Lung microvascular endothelial cell (primary cell): ENCODE data around the gene SF3B2. TPM values are rescaled to one million over a fixed set of nuclear protein-coding genes. Genes with fewer than 3 reads are reported as not detected.
"Not testable (repeated sequence)": the region's sequence is repeated elsewhere in the genome, so short reads cannot be mapped to it uniquely, and the experiment has no call there.

Experiments
- DNase-seq, 2 donors: peaks; one replicate each; pipeline versions ENCODE4 v3.0.0 to v3.0.0-alpha.2; 2010; ENCODE audit warnings: low read depth in 2 of 2
- total RNA-seq: library from RNA; depleted of rRNA; stranded (reverse); fragments of >200 nt; gene quantifications from 2 replicates; pipeline ENCODE4 v1.2.1, GENCODE V29; 2014

SF3B2 gene
- total RNA-seq, 1 donor from 2014 or later, result 63.5 TPM

DNA sequence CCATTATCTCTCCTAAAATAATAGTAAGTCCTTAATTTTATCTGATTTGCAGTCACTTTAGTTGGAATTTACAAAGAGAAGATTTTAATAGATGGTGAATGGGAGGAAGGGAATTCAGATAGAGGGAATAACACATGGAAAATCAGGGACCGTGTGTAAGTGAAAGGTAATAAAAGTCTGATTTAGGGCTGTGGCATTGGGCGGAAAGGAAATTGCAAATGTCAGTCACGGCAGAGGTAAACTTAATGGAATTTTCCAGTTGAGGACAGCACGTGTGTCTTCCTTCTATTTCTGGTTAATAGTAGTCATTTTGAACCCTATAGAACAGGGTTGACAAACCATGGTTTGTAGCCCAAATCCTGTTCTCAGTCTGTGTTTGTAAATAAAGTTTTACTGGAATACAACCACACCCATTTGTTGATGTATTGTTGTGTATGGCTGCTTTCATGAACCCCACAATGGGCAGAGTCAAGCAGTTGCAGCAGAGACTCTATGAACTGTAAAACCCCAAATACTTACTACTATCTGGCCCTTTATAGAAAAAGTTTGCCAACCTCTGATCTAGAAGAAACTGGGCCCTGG lies 52.0 kb downstream of the SF3B2 start:
- DNase-seq, result peak in 1 of 2 donors; percentile 77

DNA sequence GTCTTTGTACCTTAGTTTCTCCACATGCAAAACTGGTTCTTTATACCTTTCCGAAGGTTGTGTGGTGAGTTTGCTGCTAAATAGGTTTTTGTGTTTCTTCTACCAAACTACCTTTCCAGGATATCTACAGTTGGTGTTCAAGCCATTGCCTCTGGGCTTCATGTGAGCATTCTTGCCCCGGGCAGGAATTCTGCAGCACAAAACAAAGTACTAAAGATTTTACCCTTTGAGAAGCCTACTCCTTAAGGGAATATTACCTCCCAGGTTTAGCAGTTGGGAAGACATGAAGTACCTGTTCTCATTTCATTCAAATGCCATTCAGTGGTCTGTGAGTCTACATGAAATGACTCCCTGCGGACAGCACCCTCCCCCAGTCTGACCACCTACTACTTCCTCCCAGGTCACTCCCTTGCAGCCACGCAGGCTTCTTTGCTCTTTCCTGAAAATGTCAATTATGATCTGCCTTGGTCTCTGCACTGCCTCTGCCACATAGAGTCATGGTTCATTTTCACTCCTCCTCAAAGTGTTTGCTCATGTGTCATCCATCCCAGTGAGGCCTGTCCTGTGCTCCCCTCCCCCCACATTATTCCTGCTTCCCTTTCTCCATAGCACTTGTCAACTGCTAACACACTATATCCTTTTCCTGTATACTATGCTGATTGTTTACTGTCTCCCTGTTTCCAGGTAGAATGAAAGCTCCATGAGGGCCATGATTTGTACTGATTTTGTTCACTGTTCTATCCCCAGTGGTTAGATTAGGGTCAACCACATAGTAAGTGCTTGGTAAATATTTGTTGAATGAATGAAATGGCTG lies 54.8 kb downstream of the SF3B2 start:
- peak in 1 of 2 donors; percentile 14 for DNase-seq

DNA sequence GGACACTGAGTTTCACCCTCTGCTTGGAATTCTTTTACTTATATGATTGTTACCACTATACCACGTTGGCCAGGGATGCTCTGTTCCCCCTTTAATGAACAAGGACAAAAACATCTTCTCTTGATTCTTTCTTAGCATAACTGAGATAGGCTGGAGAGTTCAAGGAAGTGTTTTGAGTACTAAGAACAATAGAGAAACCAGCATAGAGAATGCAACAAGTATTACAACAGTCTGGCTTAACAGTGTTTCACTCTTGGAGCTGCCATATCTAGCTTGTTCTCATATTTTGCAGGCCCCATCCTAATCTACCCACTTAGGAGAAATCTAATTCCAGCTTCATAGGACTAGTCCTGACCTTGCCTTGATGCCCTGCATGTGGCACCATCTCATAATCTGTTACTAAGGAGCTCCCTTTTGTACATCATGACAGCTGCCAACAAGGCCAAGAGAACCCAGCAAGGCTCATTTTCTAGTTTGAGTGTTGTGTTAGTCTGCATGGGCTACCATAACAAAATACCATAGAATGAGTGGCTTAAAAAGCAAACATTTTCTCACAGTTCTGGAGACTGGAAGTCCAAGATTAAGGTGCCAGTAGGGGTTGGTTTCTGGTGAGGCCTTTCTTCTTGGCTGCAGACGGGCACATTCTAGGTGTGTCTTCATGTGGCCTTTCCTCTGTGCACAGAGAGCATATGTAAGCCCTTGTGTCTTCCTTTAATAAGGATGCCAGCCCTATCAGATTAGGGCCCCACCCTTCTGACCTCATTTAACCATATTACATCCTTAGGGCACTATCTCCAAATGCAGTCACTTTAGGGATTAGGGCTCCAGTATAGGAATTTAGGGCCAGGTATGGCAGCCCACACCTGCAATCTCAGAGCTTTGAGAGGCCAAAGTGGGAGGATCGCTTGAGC lies 55.7 kb downstream of the SF3B2 start:
- no peak for DNase-seq

DNA sequence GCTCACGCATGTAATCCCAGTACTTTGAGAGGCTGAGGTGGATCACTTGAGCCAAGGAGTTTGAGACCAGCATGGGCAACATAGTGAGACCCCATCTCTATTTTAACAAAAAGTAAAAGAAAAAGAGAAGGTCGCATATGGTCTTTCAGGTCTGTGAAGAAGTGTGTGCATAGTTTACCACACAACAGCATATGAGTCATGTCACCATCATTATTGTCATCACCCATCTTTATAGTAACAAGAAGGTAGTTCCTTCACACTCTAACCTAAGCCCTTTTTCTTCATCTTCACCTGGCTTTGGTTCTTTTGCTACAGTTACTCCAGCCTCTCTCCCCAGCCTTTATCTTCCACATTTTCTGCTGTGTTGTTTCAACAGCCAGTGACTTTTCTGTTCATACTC lies 57.1 kb downstream of the SF3B2 start:
- no peak for DNase-seq

DNA sequence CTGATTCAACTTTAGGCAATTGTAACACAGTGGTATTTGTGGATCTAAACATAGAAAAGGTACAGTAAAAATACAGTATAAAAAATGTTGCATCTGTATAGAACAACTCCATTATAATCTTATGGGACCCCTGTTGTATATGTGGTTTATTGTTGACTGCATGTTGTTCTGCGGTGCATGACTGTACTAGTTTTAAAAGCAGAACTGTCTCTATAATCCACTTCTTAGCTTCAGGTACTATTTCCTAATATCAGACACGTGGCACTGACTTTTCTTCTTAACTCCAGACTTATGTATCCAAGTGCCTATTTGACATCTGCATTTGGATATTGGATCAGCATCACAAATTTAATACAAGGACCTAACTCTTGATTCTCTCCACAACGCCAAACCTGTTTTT lies 59.0 kb downstream of the SF3B2 start:
- DNase-seq, result no peak

DNA sequence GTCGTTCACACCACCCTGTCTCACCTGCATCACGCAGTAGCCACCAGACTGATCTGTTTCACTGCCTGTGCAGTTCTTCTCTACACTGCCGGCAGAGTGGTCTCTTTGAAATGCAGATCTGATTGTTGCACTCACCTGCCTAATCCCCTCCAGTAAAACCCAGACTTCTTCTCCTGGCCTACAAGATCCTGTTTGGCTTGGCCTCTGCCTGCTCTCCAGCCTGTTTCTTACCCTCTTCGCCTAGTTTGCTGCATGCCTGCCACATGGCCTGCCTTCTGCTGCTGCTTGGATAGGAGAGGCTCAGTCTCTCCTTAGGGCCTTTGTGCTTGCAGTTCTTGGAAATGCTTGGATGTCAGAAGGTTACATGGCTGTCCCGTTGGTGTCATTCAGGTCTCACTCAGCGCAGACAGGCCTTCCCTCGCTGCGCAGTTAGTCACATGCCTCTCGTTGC lies 59.9 kb downstream of the SF3B2 start:
- DNase-seq, result no peak

DNA sequence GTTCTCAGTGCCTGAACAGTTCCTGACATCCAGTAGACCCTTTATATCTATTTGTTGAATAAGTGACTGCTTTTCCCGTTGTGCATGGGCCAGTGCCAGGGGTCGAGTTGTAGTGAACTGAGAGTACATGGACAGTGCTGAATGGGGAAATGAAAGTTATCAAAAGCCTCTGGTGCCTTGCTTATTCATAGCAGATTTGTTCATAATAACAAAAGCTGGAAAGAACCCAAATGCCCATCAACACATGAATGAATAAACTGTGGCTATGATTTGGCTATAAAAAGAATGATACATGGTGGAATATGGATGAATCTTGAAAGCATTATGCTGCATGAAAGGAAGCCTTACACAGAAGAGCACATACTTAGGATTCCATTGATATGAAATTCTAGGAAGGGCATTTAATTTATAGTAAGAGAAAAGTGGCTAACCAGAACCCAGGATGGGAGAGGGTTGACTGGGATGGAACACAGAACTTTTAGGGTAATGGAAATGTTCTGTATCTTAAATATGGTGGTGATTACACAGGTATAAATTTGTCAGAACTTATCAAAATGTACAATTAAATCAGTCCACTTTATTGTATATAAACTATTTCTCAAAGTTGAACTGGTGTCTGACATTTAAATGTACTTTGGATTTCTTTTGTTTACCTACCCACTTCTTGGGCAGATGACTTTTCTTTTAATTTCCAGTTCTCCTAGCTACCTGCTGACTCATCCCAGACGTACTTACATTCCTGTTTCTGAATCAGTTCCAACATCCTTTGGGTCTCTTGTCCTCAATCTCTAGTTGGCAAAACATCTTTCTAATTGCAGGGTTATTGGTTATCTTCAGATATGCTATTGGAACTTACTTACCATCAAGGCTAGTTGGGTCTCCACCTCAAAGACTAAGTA lies 60.7 kb downstream of the SF3B2 start:
- peak; percentile 83 to 94 for DNase-seq

DNA sequence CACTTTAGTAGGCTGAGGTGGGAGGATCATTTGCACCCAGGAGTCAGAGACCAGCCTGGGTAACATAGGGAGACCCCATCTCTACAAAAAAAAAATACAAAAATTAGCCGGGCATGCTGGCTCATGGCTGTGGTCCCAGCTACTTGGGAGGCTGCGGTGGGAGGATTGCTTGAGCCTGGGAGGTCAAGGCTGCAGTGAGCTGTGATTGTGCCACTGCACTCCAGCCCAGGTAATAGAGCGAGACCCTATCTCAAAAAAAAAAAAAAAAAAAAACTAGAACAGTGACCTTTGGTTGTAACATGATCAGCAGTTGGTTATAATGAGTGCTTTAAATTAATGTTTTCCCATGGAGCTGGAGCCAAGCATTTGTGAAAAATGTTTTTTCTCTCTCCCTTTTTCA lies 62.8 kb downstream of the SF3B2 start:
- not testable (repeated sequence) for DNase-seq

DNA sequence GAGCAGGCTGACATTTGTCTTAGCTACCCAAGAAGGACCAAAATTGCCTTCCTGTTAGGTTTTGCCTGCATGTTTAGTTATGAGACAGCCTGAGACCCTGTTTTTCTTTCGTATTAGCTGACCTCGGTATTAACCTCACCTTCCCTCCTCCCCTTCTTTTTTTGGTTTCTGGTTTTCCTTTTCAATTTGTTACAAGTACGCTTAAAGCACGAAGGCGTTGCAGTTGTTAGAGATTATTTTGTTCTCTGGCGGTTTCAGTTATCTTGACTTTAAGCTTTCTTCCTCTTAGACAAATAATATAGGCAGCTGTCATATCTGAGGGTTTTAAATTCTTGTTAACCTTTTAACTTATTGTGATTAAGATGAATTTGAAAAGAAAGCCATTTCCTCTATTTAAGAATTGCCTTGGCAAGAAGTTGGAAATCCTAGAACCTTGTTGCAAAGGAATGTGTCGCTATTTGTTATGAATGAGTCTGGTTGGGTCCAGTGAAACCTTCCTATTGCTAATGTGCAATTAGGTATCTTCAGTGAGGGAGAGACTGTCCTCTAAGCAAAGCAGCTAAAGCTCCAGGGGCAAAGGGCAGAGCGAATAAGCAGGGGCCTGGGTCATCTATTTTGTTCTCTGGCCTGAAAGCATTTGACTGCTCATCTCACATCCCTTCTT lies 63.6 kb downstream of the SF3B2 start:
- peak in 1 of 2 donors; percentile 43 for DNase-seq

DNA sequence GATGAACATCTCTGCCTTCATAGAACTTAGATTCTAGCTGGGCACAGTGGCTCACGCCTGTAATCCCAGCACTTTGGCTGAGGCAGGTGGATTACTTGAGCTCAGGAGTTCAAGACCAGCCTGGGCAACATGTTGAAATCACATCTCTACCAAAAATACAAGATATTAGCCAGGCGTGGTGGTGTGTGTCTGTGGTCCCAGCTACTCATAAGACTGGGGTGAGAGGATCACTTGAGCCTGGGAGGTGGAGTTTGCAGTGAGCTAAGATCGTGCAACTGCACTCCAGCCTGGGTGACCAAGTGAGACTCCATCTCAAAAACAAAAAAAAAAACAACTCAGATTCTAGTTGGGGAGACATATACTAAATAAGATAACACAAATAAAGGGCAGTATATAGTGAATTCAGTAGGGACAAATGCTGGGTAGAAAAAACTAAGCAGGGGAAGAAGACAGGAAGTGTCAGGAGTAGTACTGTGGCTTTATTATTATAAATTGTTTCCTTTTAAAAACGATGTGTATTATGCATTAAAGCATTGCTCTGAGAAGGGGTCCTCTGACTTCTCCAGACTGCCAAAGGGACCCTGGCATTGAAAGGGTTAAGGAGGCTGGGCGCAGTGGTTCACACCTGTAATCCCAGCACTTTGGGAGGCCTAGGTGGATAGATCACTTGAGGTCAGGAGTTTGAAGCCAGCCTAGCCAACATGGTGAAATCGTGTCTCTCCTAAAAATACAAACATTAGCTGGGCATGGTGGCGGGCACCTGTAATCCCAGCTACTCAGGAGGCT lies 64.6 kb downstream of the SF3B2 start:
- no peak for DNase-seq

DNA sequence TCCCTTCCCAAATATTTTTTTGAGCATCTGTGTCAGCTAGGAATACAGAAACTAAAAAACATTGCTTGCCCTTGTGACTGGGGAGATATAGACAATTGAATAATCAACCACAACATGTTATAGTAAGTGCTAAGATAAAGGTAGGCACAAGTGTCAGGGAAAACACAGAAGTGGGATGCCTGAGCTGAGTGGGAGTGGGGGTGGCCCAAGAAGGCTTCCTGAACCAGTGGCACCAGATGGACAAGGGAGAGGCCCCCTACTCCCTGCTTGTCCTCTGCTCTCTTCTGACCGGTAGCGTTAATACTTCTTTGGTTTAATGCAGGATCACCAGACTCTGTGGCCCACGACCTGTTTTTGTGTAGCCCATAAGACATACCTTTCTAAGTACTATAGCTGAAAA lies 66.7 kb downstream of the SF3B2 start:
- no peak for DNase-seq

Other genes with a start within 250 kb of the SF3B2 start
- gene SNX32, start 218.4 kb upstream of the SF3B2 start, total RNA-seq, result under 0.01 and 0.44 TPM in 2 replicates
- gene CFL1, start 194.2 kb upstream of the SF3B2 start, total RNA-seq, result 687 and 848 TPM in 2 replicates
- gene MUS81, start 191.9 kb upstream of the SF3B2 start, total RNA-seq, result 27.7 and 36.3 TPM in 2 replicates
- gene EFEMP2, start 179.6 kb upstream of the SF3B2 start, total RNA-seq, result 17.7 and 23.2 TPM in 2 replicates
- 0.20 and 0.22 TPM in 2 replicates for gene CTSW, start 172.5 kb upstream of the SF3B2 start, total RNA-seq
- gene FIBP, start 163.9 kb upstream of the SF3B2 start, total RNA-seq, result 145 and 157 TPM in 2 replicates
- gene CCDC85B, start 161.7 kb upstream of the SF3B2 start, total RNA-seq, result 51.9 and 56.0 TPM in 2 replicates
- 0.99 and 3.1 TPM in 2 replicates for gene FOSL1, start 152.0 kb upstream of the SF3B2 start, total RNA-seq
- 10.2 and 15.7 TPM in 2 replicates for gene C11orf68, start 133.3 kb upstream of the SF3B2 start, total RNA-seq
- gene DRAP1, start 132.9 kb upstream of the SF3B2 start, total RNA-seq, result 91.1 and 103 TPM in 2 replicates
- gene TSGA10IP, start 106.9 kb upstream of the SF3B2 start, total RNA-seq, result not detected in 2 replicates
- 25.7 and 30.2 TPM in 2 replicates for gene SART1, start 90.6 kb upstream of the SF3B2 start, total RNA-seq
- 17.0 and 21.8 TPM in 2 replicates for gene EIF1AD, start 50.2 kb upstream of the SF3B2 start, total RNA-seq
- 19.2 and 20.5 TPM in 2 replicates for gene BANF1, start 49.9 kb upstream of the SF3B2 start, total RNA-seq
- 0.20 and 0.22 TPM in 2 replicates for gene CST6, start 40.4 kb upstream of the SF3B2 start, total RNA-seq
- 0.22 TPM in 1 of 2 replicates, not detected in the other for gene CATSPER1, start 25.9 kb upstream of the SF3B2 start, total RNA-seq
- 0.20 and 0.22 TPM in 2 replicates for gene GAL3ST3, start 3.2 kb upstream of the SF3B2 start, total RNA-seq
- gene PACS1, start 17.9 kb downstream of the SF3B2 start, total RNA-seq, result 17.2 and 22.6 TPM in 2 replicates
- 7.3 and 8.7 TPM in 2 replicates for gene KLC2, start 205.3 kb downstream of the SF3B2 start, total RNA-seq
- gene RAB1B, start 216.3 kb downstream of the SF3B2 start, total RNA-seq, result 64.1 and 70.8 TPM in 2 replicates
- under 0.01 TPM in 1 of 2 replicates, not detected in the other for gene CNIH2, start 225.8 kb downstream of the SF3B2 start, total RNA-seq
- 95.9 and 136 TPM in 2 replicates for gene YIF1A, start 236.8 kb downstream of the SF3B2 start, total RNA-seq
- gene TMEM151A, start 239.5 kb downstream of the SF3B2 start, total RNA-seq, result under 0.01 TPM in 1 of 2 replicates, not detected in the other